ENCODE data around the gene BAIAP3.

Gene BAIAP3

GRCh38 chr16:1379304-1380076 is 46.0 kb downstream of the BAIAP3 start:
- TF ChIP-seq CTCF (IDR thresholded peaks at IDR 0.05): peak; percentile 25; the same call in 1 of the 2 replicates

GRCh38 chr16:1380195-1380594 is 46.8 kb downstream of the BAIAP3 start:
- no peak for TF ChIP-seq CTCF (IDR thresholded peaks at IDR 0.05)

- no peak for TF ChIP-seq CTCF (IDR thresholded peaks at IDR 0.05)
Observed at GRCh38 chr16:1381612-1382406, 48.4 kb downstream of the BAIAP3 start.

GRCh38 chr16:1383556-1383955 is 50.1 kb downstream of the BAIAP3 start:
- TF ChIP-seq CTCF (IDR thresholded peaks at IDR 0.05): no peak

- no peak for TF ChIP-seq CTCF (IDR thresholded peaks at IDR 0.05)
Observed at GRCh38 chr16:1385232-1385631, 51.8 kb downstream of the BAIAP3 start.

GRCh38 chr16:1387331-1387730 is 53.9 kb downstream of the BAIAP3 start:
- no peak for TF ChIP-seq CTCF (IDR thresholded peaks at IDR 0.05)

- no peak for TF ChIP-seq CTCF (IDR thresholded peaks at IDR 0.05)
Observed at GRCh38 chr16:1389762-1390161, 56.3 kb downstream of the BAIAP3 start.
